GM21717 (cell line): Measurements from ENCODE around the gene ADAMTSL1.

Experiments used
- ATAC-seq: cut with Tn5 transposase; IDR thresholded peaks from one replicate; pipeline ENCODE4 v1.9.1; 2021; ENCODE audit warnings: mild to moderate bottlenecking, moderate library complexity; ENCODE audit not compliant: unreplicated experiment

The ADAMTSL1 gene

DNA sequence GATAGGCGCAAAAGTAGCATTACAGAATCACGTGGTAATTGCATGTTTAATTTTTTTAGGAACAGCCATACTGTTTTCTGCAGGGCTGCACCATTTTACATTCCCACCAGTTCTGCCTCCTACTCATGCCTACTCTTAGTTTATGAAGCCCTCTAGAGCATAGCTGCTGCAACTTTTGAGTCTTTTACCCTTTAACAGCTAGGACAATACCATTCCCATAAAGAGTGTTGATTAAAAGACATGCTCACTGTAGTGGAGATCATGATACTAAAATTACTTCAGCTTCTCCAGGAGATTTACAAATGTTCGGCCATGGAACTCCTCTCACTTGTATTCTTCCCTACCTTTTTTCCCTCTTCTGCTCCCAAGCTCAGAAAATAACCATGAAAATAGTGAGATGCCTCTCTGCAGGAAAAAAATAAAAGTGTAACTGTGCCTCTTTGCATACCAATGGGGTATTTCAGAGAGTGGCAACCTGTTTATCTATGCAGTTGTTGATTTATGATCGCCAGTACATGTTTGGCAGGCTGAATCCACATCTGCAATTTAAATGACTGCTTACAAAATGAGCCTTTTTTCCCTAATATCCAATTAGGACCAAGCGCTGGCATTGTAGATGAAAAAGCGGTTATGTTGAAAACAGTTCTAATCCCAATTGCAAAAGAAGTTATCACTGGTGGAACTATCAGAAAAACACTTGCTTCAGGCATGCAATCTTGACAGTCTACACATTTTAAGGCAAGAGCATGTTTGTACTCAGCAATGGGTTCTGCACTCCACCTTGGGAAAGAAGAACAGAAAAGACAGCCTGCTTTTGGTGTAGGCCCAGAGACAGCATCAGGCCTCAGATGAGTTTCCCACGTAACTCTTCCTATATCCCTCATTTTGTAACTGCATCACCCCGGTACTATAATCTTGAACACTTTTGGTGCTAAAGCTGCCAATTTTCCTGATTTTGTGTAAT lies 131.1 kb downstream of the ADAMTSL1 start:
- no peak for ATAC-seq

GRCh38 chr9:18605766-18606180 lies 131.8 kb downstream of the ADAMTSL1 start:
- ATAC-seq: no peak

GRCh38 chr9:18606281-18606680 lies 132.3 kb downstream of the ADAMTSL1 start:
- no peak for ATAC-seq

- no peak for ATAC-seq
Measured at GRCh38 chr9:18606846-18607245, 132.9 kb downstream of the ADAMTSL1 start.

GRCh38 chr9:18608371-18608770 lies 134.4 kb downstream of the ADAMTSL1 start:
- no peak for ATAC-seq

GRCh38 chr9:18610956-18611355 lies 137.0 kb downstream of the ADAMTSL1 start:
- ATAC-seq: no peak

DNA sequence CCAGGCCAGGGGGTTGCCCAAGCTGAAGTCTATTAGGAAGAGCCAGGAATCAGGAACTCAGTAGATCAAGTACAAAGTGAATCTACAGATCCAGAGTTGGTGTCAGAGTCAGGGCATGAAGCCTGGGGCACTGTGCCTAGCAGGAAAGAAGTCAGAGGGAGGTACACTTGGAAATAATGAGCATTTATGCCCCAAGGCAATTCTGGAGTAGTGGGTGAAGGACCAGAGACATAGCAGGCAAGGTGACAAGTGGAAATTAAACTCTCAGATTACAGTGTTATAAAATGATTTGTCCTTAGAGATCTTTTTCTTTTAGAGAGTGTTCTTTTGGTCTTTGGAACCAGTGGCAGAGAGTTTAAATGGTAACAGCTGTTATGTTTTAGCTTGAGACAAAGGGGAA lies 138.0 kb downstream of the ADAMTSL1 start:
- no peak for ATAC-seq

DNA sequence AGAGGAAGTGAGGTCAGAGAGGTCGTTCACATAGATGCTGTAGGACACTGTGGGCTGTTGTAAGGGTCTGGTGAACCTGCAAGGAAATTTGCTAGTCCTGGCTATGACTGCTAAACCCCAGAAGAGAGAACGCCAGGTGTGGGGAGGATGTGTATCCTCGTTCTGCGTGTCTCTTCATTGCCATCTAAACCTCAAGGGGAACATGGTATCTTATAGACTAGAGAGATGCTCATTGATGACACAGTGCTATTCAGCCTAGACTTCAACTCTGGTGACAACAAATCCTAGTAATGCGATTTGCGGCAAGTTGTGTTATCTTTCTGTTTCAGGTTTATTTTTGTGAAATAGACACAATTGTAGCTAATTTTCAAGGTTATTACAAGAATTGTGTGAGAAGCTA lies 140.2 kb downstream of the ADAMTSL1 start:
- ATAC-seq: no peak

- no peak for ATAC-seq
Measured at GRCh38 chr9:18614651-18615050, 140.7 kb downstream of the ADAMTSL1 start.

DNA sequence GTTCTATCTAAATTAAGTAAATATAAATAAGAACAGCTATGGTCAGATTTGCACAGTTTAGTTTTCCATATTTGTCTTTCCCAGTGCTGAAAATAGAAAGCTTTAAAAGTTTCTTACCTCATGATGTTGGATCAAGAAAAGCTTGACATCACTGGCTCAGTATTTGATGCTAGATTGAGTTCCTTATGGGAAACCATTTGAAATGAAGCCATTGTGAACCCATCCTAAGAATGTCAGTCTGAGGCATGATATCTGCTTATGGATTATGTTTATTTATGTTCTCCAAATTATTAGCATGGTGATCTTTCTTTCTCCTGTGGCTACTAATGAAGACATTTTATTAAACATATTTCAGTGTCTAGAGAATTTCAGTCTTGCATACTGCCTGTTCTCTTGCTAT lies 143.0 kb downstream of the ADAMTSL1 start:
- ATAC-seq: no peak

- no peak for ATAC-seq
Measured at GRCh38 chr9:18617759-18618158, 143.8 kb downstream of the ADAMTSL1 start.

DNA sequence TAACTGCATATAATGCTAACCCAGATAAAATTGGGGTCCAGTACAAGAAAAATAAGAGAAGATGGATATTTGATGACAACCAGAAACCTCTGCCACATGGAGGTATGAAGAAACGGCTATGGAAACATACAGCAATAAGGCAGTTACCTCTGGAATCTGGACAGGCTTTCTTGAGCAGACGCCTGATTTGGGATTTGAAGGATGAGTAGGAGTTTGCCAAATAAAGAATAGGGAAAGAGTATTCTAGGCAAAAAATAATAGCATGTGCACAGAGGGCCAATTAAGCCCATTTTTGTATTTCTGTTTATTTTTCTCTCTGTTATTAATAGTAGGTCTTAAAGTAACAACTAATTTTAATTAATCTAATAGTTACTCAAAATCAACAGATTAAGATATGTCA lies 144.9 kb downstream of the ADAMTSL1 start:
- no peak for ATAC-seq

DNA sequence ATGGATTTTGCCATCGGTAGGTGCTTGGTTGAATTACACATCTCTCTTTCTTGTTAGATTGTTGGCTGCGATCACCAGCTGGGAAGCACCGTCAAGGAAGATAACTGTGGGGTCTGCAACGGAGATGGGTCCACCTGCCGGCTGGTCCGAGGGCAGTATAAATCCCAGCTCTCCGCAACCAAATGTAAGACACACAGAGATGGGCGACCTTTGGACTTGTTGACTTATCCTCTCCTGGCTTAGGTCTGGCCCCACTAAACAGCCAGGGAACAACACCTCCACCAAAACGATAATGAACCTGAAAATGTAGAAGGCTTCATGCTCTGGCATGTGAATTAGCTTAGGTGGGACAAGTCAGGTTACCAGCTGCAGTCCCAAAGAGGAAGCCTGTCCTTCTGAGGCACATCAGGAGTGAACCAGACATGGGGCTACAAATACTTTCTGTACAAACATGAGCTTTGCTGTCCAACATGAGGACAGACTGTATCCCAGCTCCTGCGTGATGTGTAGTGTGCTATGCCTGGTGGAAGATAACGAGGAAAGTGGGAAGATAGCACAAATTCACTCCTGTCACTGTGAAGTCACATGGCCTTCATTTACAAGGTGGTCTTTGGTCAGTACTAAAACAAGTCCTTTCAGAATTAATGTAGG lies 148.4 kb downstream of the ADAMTSL1 start:
- ATAC-seq: no peak

DNA sequence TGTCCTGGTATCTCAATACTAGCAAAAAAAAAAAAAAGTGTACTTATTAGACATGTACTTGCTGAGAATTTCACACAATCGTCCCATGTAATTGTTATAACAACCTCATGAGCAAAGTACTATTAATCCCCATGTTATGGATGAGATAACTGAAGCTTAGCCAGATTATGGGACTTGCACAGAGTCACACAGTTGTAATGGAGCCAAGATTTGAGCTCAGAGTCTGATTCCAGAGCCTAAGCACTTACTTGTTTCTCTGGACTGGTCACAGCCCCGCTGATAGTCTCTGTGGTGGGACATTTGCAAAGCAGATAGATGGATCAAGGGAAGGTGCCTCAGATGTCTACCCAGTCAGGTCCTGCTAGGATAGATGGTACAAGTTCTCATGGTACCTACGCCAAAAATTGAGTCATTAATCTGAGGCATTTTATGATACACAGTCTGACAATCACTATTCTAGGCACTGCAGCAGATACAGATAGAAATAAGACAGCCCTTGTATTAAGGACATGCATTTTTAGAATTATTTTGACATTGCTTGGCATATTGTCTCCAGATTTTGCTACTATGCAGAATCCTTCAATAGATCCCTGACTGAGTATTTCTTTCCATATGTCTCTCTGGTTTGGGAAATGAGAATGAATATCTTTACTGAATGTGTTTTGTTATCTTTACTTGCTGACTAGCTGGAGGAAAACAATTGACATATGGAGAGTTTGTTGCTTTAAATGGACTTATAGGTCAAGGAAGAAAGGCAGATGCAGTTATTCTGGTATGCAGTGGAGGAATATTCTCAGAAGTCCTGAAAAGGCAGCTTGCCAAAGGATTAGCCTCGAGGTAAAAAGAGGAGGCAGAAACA lies 149.5 kb downstream of the ADAMTSL1 start:
- ATAC-seq: no peak

GRCh38 chr9:18626046-18626698 lies 152.2 kb downstream of the ADAMTSL1 start:
- no peak for ATAC-seq

GRCh38 chr9:18629136-18629535 lies 155.2 kb downstream of the ADAMTSL1 start:
- ATAC-seq: no peak

DNA sequence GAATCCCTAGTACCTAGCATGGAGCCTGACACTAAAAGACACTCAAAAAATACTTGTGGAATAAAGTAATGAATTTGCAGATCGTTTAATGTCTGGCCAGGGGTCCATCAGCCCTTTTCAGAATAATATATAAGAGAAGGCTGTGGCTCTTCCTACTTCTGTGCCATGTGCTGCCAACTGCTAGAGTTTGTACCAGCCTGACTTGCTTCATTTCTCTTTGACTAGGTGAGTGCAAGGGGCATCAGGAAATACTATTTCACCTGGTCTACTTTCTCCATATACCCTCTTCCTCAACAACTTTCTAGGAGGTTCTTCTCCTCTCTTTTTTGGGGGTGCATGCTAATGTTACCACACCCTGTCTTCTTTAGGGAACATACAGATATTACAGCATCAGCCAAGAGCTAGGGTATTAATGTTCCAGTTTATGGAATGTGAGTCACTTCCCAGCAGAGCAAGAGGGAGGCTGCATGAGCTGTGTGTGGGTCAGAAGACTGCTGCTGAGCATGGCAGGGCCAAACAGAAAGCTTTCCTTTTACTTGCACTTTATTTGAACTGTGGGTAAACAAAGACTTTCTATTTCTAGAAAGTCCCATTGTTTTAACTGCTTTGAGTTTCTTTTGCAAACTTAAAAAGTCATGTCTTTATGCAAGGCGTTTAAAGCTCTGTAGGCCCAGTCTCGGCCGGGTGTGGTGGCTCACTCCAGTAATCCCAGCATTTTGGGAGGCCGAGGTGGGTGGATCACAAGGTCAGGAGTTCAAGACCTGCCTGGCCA lies 158.9 kb downstream of the ADAMTSL1 start:
- no peak for ATAC-seq

DNA sequence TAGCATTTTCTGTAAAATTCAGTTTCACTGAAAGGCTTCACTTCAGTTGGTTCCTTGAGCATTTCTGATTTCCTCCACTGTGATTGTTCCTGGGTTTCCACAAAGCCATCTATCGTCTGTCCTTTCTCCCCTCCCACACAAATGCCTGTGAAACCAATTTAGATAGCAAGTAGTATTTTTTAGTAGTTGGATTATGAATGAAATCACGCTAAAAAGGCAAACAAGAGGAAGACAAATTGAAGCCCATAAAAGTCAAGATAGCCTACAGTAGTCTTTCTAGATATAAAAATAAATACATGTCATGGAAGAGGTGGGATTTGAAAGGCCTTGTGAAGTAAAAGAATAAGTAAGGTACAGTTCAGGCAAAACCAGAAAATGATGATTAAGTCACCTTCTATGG lies 162.8 kb downstream of the ADAMTSL1 start:
- ATAC-seq: no peak

DNA sequence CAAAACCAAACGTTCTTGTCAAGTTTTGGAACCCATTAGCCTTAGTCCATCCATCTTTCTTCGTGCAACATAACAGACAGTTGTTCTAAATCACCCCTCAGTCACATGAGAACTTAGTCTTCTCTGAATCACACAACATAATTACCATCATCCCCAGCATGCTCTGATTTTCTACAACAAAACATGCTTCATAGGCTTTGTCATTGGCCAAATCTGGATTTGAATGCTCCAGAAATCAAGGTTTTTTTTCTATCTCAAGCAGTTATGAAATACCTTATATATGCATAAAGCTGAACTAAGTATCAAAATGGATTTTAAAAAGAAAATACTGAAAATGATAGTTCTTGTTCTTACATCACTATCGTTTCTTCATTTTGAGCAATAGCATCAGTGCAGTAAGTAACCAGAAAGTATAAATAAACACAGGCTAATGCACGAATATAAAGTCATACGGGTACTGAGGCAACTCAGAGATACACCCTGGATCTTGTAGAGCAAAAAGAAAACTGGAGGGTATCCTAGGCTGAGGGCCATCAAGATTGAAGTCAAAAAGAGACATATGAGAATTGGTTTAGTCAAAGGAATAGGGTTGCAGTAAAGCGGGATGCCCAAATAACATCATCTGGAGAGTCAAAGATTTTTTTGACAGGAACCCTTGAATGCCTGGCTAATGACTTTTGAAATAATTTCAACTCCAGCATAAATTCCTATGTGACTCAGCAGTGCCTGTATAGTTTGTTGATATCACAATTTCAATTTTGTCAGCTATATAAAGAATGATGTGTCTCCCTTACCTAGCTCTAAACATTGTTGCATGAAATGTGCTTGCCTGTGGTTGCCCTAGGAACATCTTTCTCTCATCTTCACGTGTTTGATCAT lies 164.7 kb downstream of the ADAMTSL1 start:
- ATAC-seq: no peak
